H7 (cell line): ENCODE data around the gene PPME1. TPM values are rescaled to one million over a fixed set of nuclear protein-coding genes. Genes with fewer than 3 reads are reported as not detected.

Source experiments
- DNase-seq: peaks from one replicate; pipeline ENCODE4 v3.0.0; 2012
- H3K27me3 ChIP-seq: 2 replicates; pipeline ENCODE4 v1.6.0; 2011; ENCODE audit warnings: mild to moderate bottlenecking, low read length; ENCODE audit not compliant: control insufficient read depth, insufficient read depth
- H3K36me3 ChIP-seq: replicated peaks from 2 replicates; pipeline ENCODE4 v1.5.1; 2011; ENCODE audit warnings: low read length; ENCODE audit not compliant: control insufficient read depth, insufficient read depth
- H3K4me3 ChIP-seq: 2 replicates; pipeline ENCODE4 v1.5.1; 2011; ENCODE audit warnings: low read depth, mild to moderate bottlenecking, control low read depth, low read length, moderate library complexity; ENCODE audit not compliant: insufficient read depth
- total RNA-seq: library from RNA; depleted of rRNA; stranded (reverse); fragments of >200 nt; shearing (Covaris generic); gene quantifications from 2 replicates; pipeline ENCODE4 v1.2.3, GENCODE V29; 2014

Gene PPME1
- total RNA-seq, 1 experiment from 2014 or later = 38.6 TPM

GRCh38 chr11:74142624-74143023 lies 28.5 kb upstream of the PPME1 start:
- no peak for DNase-seq

GRCh38 chr11:74144592-74144991 lies 26.5 kb upstream of the PPME1 start:
- Histone ChIP-seq H3K4me3 (no peak overlapping the region), H3K36me3 (no peaks in the 10 kb centered on the region), H3K27me3 (no peaks in the 10 kb centered on the region)
- DNase-seq = no peak

More at GRCh38 chr11:74142624-74143023, 28.5 kb upstream of the PPME1 start:
- no peak overlapping the region for H3K4me3 ChIP-seq
- H3K27me3 ChIP-seq = no peaks in the 10 kb centered on the region
- H3K36me3 ChIP-seq = no peaks in the 10 kb centered on the region

- H3K27me3 ChIP-seq = no peaks in the 10 kb centered on the region
- no peaks in the 10 kb centered on the region for H3K36me3 ChIP-seq
- no peak overlapping the region for H3K4me3 ChIP-seq
- no peak for DNase-seq
These were observed 23.7 kb upstream of the PPME1 start for GRCh38 chr11:74147199-74147929.

DNA sequence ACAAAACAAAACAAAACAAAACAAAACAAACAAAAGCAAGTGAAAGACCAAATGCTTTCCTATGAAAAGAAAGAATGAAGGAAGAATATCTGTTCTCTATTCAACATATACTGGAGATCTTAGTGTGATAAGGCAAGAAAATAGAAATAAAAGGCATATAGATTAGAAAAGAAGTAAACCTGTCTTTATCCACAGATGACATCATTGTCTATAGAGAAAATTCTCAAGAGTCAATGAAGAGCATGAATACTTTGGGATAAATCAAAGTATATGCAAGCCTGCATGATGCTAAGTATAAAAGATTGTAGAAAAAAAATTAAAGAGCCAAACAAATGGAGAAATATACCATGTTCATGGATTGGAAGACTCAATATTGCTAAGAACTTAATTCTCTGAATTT lies 17.9 kb upstream of the PPME1 start:
- no peaks in the 10 kb centered on the region for H3K36me3 ChIP-seq
- no peak for DNase-seq
- H3K4me3 ChIP-seq = no peak overlapping the region
- no peaks in the 10 kb centered on the region for H3K27me3 ChIP-seq

DNA sequence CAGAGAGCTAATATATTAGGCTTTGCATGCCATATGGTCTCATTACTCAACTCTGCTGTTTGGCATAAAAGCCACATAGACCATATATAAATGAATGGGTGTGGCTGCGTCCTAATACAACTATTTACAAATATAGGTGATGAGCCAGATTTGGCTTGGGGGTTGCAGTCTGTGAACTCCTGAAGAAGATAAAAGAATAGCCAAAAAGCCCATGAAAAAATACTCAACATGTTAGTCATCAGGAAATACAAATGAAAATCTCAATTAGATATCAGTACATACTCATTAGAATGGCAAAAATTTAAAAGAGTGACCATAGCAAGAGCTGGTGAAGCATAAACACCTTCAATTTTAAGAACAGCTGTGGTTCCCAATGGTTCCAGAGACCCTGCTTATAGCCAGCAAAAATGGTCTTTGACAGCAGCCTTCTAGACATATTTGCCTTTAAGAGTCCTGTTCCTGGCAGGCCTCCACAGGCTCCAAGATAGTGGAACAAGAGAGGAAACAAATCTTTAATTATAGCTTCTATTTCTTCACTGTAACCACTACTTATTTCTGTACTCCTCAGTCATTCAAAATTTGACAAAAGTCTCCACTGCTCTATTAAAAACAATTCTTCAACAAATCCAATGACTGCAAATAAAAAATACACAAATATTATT lies 16.3 kb upstream of the PPME1 start:
- H3K36me3 ChIP-seq = no peaks in the 10 kb centered on the region
- DNase-seq = no peak
- H3K27me3 ChIP-seq = no peaks in the 10 kb centered on the region
- no peak overlapping the region for H3K4me3 ChIP-seq

DNA sequence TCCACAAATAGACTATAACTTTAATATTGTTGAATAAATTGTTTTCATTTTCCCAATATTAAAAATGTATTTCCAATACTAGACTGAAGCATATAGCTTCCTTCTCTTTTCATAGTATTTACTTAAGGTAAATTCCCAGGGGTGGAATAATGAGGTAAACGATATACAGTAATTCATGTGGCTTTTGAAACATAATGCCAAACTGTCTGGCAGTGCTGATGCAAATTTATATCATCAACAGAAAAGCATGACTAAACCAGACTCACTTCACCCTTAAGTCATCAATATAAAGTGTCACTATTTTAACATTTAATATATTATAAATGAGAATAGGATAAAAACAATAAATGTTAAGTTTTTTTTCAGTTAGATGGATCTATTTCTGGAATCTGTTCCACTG lies 13.9 kb upstream of the PPME1 start:
- H3K27me3 ChIP-seq = no peaks in the 10 kb centered on the region
- DNase-seq = no peak
- no peaks in the 10 kb centered on the region for H3K36me3 ChIP-seq
- H3K4me3 ChIP-seq = no peak overlapping the region

- H3K27me3 ChIP-seq = no peaks in the 10 kb centered on the region
- DNase-seq = no peak
- H3K4me3 ChIP-seq = no peak overlapping the region
- no peaks in the 10 kb centered on the region for H3K36me3 ChIP-seq
These were observed 11.4 kb upstream of the PPME1 start for GRCh38 chr11:74159642-74160041.

DNA sequence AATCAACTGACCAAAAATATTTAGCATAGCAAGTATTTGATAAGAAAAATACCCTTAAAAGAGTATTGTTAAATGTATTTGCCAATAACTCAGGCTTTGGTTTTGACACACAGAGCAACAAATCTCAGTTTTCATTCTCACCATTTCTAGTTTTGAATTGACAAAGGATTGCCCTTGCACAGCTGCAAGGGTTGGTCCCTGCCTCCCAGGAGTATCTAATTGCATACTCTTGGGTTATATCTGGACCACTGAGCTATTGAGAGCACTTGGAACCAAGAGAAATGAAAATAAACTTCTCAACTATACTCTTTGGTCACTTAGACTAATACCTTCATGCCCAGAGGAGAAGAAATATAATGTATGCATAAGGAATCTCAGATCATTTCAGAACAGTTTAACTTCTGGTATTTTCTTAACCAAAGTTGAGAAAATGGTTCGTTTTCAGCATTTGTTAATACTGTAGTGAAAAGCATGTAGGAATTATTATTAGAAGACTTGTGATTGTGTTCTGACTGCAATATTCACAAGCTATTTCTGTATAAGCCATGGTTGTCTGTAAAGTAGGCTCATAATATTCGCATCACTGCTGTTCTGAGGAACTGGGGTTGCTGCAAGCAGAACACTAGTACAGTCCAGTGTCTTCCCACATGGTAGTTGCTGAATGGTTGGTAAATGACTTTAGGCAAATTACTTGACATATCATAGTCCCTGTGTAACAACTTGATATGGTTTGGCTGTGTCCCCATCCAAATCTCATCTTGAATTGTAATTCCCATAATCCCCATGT lies 8.2 kb upstream of the PPME1 start:
- H3K4me3 ChIP-seq = no peak overlapping the region
- H3K36me3 ChIP-seq = peaks cover 1% of the 10 kb centered on the region; the same call in 1 of the 2 replicates
- no peaks in the 10 kb centered on the region for H3K27me3 ChIP-seq
- no peak for DNase-seq

- Histone ChIP-seq H3K27me3 (no peaks in the 10 kb centered on the region), H3K4me3 (no peak overlapping the region), H3K36me3 (peaks cover 1% of the 10 kb centered on the region; the same call in 1 of the 2 replicates)
- DNase-seq = no peak
These were observed 2.3 kb upstream of the PPME1 start for GRCh38 chr11:74168838-74169237.

DNA sequence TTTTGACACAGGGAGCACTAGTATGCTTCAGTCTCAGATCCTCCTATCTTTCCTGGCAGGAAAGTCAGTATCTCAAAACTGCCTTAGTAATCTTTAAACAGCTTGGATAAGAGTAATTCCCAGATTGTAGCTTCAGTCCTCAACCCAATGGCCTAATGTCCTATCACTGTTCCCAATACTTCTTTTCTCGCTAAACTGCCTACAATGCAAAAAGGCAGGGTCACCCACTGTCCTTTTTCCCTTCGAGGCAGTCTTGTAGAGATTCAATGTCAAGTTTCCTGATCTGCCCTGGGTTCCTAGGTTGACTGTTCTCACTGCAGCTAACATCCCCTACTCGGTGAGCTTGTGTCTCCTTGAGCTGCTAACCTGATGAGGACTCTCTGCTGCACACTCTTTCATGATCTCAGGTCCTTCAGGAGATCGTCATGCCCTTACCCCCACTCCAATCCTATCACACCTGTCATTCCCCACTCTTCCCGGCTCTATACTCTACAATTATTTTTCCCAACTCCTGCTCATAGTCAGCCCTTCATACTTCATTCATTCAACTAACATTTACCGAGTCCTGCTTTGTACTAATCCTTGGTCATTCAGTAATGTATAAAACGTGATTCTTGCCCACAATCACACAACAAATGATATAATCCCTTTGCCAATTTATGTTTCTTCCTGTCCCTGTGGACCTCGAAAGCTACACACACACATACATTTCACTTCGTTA lies 1.2 kb upstream of the PPME1 start:
- Histone ChIP-seq H3K4me3 (peak overlapping the region; percentile 81), H3K36me3 (peaks cover 1% of the 10 kb centered on the region; the same call in 1 of the 2 replicates), H3K27me3 (no peaks in the 10 kb centered on the region)
- no peak for DNase-seq

- peak overlapping the region; percentile 81 for H3K4me3 ChIP-seq
- peak; percentile 10 for DNase-seq
- H3K27me3 ChIP-seq = no peaks in the 10 kb centered on the region
- H3K36me3 ChIP-seq = 0 out of 2 replicates have a peak, but pooled peaks cover 1% of the 10 kb centered on the region
These were observed 510 bp downstream of the PPME1 start for GRCh38 chr11:74171630-74171968.

DNA sequence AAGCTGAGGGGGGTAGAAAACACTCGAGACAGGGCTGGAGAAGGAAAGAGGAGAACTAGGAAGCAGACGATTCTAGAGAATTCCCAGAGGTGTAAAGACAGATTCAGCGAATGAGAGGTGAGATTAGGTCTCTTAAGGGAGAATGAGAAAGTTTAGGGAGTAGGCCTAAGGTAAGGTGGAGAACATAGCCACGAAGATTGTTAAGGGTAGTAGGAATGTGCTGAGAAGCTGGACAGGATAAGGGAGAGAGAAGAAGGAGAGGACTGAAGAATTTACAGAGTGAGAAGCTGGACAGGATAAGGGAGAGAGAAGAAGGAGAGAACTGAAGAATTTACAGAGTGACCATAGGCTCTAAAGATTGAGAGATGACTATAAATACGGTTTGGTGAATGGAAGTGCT lies 908 bp downstream of the PPME1 start:
- H3K36me3 ChIP-seq = 0 out of 2 replicates have a peak, but pooled peaks cover 1% of the 10 kb centered on the region
- no peak for DNase-seq
- peak overlapping the region; percentile 81 for H3K4me3 ChIP-seq
- no peaks in the 10 kb centered on the region for H3K27me3 ChIP-seq

DNA sequence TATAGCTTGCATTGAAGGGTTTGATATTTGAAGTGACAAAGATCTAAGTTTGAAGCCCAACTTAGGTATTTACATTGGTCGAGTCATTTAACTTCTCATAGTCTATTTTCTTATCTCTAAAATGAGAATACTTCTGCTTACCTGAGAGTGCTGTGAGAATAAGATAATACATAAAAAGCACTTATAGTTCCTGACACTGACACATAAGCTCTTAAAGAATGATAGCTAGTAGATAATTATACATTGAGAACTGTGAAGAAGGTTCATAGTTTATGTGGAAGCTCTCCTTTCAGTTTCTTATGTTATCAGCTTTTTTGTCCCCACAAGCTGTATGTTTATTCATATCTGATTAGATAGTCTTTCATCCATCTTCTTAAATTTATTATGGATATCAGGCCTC lies 4.8 kb downstream of the PPME1 start:
- Histone ChIP-seq H3K27me3 (no peaks in the 10 kb centered on the region), H3K4me3 (no peak overlapping the region), H3K36me3 (no peaks in the 10 kb centered on the region)
- no peak for DNase-seq

- no peaks in the 10 kb centered on the region for H3K36me3 ChIP-seq
- H3K27me3 ChIP-seq = no peaks in the 10 kb centered on the region
- no peak for DNase-seq
These were observed 8.4 kb downstream of the PPME1 start for GRCh38 chr11:74179234-74180052.

More at GRCh38 chr11:74179234-74180052, 8.4 kb downstream of the PPME1 start:
- no peak overlapping the region for H3K4me3 ChIP-seq
